Transverse colon (tissue), 4 donors: Measurements from ENCODE around the gene GRM1. TPM values are rescaled to one million over a fixed set of nuclear protein-coding genes. Genes with fewer than 3 reads are reported as not detected.

ENCODE experiments used
- DNase-seq: peaks from one replicate; pipeline ENCODE4 v3.0.0-alpha.2; 2019
- H3K27ac ChIP-seq, 4 donors: fragments of 200-600 bp; sonication (generic); 2 replicates each; pipeline ENCODE4 v1.5.1; 2016 to 2018; ENCODE audit warnings: inconsistent platforms in 4 of 4
- H3K27me3 ChIP-seq: fragments of 200-600 bp; sonication (generic); 2 replicates; pipeline ENCODE4 v1.5.1; 2017; ENCODE audit warnings: inconsistent platforms
- H3K36me3 ChIP-seq, 4 donors: fragments of 200-600 bp; sonication (generic); 2 replicates each; pipeline ENCODE4 v1.5.1; 2017 to 2019; ENCODE audit warnings: inconsistent platforms in 4 of 4
- H3K4me1 ChIP-seq, 4 donors: fragments of 200-600 bp; sonication (generic); 2 replicates each; pipeline ENCODE4 v1.5.1; 2017 to 2020; ENCODE audit warnings: inconsistent platforms in 4 of 4
- H3K4me3 ChIP-seq, 4 donors: fragments of 200-600 bp; sonication (generic); 1 replicate in 1 of 4; 2 replicates in 3 of 4; pipeline versions ENCODE4 v1.5.1 to v1.6.1; 2017 to 2019; ENCODE audit warnings: inconsistent platforms in 4 of 4
- H3K9me3 ChIP-seq, 2 donors: fragments of 200-600 bp; sonication (generic); 2 replicates each; pipeline ENCODE4 v1.5.1; 2017 to 2019; ENCODE audit warnings: inconsistent platforms in 2 of 2
- EP300 ChIP-seq: sonication (generic); formaldehyde crosslinking; IDR thresholded peaks from one replicate; pipeline ENCODE4 v1.6.1; 2017; ENCODE audit warnings: antibody characterized with exemption, low read depth
- POLR2A ChIP-seq: fragments of 450-650 bp; IDR thresholded peaks from one replicate; pipeline ENCODE4 v1.6.1; 2016; ENCODE audit warnings: antibody characterized with exemption, mild to moderate bottlenecking, moderate library complexity
- POLR2AphosphoS5 ChIP-seq, 3 donors: sonication (generic); formaldehyde crosslinking; IDR thresholded peaks; one replicate each; pipeline ENCODE4 v1.6.1; 2016; ENCODE audit warnings: antibody characterized with exemption in 3 of 3
- WGBS, 2 donors: methylation state at CpG; one replicate each; pipeline ENCODE4 v1.1.5; 2018; ENCODE audit warnings: low coverage in 1 of 2; 5-methylcytosine and 5-hydroxymethylcytosine counted together
- in situ Hi-C, 4 donors: fragments of 200-750 bp; cut with MboI; loops; one replicate each; pipeline versions ENCODE4 v1.15.0 to v1.15.1; 2017; ENCODE audit warnings: low sequenced_read_pairs in 3 of 4, low pct_ligation_motif_present in 1 of 4, low pct_unique_long_range_greater_than_20kb in 1 of 4
- intact Hi-C: fragments of 100-400 bp; cut with DNase I; formaldehyde crosslinking; loops from one replicate; pipeline ENCODE4 v1.15.1; 2023; ENCODE audit warnings: low total_unique reads
- total RNA-seq, 4 donors: library from RNA; depleted of rRNA; stranded (reverse); fragments of >200 nt; gene quantifications; one replicate each; pipeline ENCODE4 v1.1.0, GENCODE V29; 2016
- TF ChIP-seq, protein P1 (sequence below), 5 experiments: fragments of 200-600 bp in 3 of 5; fragments of 450-650 bp in 2 of 5; sonication (generic) in 3 of 5; IDR thresholded peaks; 1 replicate in 2 of 5; 2 replicates in 3 of 5; pipeline ENCODE4 v1.5.1; 2016 to 2017; ENCODE audit warnings: antibody characterized with exemption in 5 of 5, inconsistent platforms in 3 of 5, mild to moderate bottlenecking in 2 of 5, moderate library complexity in 1 of 5

The GRM1 gene
- total RNA-seq, 4 donors from 2014 or later = 0.16 TPM; not detected in 3

DNA sequence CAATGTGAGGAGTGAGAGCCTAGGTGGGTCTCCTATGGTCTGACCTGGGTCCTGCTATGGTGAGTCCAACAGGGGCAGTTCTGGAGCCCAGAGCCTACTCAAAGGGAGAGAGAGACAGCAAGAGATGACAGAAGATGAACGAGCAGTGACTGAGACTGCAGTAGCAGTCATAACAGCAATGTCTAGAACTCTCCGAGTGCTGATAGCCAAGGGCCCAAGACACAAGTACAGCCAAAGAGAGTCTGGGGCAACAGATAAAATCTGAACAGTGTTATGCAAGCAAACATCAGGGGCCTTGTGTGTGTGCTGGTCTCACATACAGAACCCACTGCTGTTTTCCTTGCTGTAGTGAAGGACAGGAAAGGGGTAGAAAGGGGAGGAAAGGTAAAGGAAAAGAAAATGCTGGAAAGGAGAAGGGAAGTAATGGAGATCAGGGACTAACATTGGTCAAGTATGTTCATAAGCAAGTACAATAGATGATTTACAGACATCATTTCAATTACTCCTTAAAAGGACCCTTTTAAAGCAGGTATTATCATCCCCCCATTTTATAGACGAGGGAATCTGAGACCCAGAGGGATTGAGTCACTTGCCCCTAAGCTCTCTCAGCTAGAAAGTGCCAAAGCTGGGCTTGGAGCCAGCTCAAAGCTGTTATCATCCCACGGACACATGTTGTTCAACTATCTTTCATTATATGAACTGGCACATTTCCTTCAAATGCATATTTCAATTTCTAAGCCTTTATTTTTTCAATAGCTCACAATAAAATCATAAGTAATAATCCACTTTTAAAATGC, 332.5 kb downstream of the GRM1 start:
- Histone ChIP-seq H3K27ac (no peak overlapping the region), H3K4me1 (peaks cover 0 to 11% (median 3%) of the 10 kb centered on the region in 4 donors), H3K36me3 (no peaks in the 10 kb centered on the region), H3K4me3 (no peak overlapping the region), H3K27me3 (no peaks in the 10 kb centered on the region), H3K9me3 (no peaks in the 10 kb centered on the region)
- WGBS, 2 donors = 15 to 52% methylated on average over 2 to 4 of the region's 4 CpGs
- no peak for TF ChIP-seq EP300
- no peak for TF ChIP-seq POLR2AphosphoS5 (IDR thresholded peaks at IDR 0.05)
- TF ChIP-seq POLR2A = no peak
- TF ChIP-seq, protein P1, sequence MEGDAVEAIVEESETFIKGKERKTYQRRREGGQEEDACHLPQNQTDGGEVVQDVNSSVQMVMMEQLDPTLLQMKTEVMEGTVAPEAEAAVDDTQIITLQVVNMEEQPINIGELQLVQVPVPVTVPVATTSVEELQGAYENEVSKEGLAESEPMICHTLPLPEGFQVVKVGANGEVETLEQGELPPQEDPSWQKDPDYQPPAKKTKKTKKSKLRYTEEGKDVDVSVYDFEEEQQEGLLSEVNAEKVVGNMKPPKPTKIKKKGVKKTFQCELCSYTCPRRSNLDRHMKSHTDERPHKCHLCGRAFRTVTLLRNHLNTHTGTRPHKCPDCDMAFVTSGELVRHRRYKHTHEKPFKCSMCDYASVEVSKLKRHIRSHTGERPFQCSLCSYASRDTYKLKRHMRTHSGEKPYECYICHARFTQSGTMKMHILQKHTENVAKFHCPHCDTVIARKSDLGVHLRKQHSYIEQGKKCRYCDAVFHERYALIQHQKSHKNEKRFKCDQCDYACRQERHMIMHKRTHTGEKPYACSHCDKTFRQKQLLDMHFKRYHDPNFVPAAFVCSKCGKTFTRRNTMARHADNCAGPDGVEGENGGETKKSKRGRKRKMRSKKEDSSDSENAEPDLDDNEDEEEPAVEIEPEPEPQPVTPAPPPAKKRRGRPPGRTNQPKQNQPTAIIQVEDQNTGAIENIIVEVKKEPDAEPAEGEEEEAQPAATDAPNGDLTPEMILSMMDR (IDR thresholded peaks at IDR 0.05) = no peak
- in situ Hi-C loops = no loop called here
- DNase-seq = no peak
- intact Hi-C loops = no loop called here

DNA sequence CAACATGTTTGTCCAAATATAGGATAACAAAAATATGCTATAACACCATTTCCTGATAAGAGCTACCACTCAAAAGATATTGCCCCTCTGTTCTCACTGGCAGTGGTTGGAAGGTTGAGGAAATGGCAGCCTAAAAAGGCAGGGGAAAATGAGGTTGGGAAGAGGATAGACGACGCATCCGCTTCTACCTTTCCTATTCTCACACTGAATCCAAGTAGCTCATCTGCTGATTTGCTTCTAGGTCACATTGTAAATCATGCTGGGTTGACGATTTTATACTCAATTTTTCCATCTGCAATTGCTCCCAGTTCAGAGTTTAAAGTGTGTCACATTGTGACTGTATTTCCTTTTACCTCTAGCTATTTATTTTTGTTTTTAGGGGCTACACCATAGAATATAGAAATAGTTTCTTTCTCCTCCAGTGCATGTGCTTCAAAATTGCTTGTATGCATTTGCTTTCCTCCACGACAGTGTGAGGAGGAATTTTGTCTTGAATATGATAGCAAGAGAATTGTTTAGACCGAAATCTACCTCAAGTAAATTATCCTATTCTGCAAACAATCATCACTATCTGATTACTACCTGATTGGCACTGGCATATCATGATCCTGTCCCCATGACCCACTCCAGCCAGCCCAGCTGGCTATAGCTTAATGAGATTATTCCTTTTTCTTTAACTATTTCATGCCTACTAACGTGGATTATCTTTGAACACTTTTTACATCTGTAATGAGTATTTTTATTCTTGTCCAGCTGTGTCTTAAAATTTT, 335.2 kb downstream of the GRM1 start:
- H3K36me3 ChIP-seq = no peaks in the 10 kb centered on the region
- no peaks in the 10 kb centered on the region for H3K9me3 ChIP-seq
- H3K4me3 ChIP-seq = no peak overlapping the region
- in situ Hi-C loops (no loop called here), intact Hi-C loops (no loop called here)
- peaks cover 0 to 11% (median 3%) of the 10 kb centered on the region in 4 donors for H3K4me1 ChIP-seq
- H3K27ac ChIP-seq = no peak overlapping the region
- no peaks in the 10 kb centered on the region for H3K27me3 ChIP-seq
- DNase-seq = no peak
- 66 to 78% methylated on average over 7 of the region's 7 CpGs for WGBS, 2 donors
- TF ChIP-seq, protein P1 (IDR thresholded peaks at IDR 0.05) = no peak
- TF ChIP-seq POLR2AphosphoS5 (IDR thresholded peaks at IDR 0.05) = no peak
- no peak for TF ChIP-seq POLR2A
- TF ChIP-seq EP300 = no peak

DNA sequence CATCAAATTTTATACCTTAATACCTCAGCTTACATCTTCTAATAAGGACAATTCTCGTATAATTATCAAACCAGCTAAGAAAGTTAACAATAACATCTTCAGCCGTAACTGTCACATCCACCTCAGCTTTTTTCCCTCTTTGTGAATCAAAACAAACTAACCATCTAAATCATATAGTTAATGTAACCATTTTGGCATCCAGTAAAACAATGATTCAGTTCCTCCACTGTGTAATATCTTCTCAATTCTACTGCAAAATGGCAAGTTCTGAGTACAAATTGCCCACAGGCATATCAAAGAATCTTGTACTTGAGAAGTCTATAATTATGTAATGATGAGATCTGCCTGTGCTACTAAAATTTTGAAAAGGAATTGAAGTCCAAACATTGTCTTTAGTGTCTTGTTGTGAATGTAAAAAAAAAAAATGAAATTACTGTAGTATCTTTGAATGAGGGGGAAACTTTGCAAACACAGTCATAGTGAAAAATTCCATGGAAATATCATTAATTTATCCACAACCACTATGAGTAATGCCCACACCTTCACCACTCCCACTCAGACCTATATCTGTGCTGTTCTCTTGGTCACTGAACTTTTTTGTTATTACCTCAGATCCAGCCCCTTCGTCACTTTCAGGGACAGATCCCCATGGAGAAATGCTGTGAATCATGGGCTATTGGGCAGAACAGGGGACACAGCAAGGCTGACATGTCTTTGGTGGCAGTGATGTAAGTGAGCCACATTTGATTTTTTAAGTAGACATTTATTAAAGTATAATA, 336.1 kb downstream of the GRM1 start:
- Histone ChIP-seq H3K36me3 (no peaks in the 10 kb centered on the region), H3K4me3 (no peak overlapping the region), H3K4me1 (peaks cover 0 to 11% (median 3%) of the 10 kb centered on the region in 4 donors), H3K27me3 (no peaks in the 10 kb centered on the region), H3K9me3 (no peaks in the 10 kb centered on the region), H3K27ac (no peak overlapping the region)
- intact Hi-C loops = no loop called here
- WGBS, 2 donors = 71 to 81% methylated on average over 3 of the region's 3 CpGs
- DNase-seq = no peak
- TF ChIP-seq EP300 = no peak
- TF ChIP-seq POLR2AphosphoS5 (IDR thresholded peaks at IDR 0.05) = no peak
- TF ChIP-seq, protein P1 (IDR thresholded peaks at IDR 0.05) = no peak
- no peak for TF ChIP-seq POLR2A
- in situ Hi-C loops = no loop called here

DNA sequence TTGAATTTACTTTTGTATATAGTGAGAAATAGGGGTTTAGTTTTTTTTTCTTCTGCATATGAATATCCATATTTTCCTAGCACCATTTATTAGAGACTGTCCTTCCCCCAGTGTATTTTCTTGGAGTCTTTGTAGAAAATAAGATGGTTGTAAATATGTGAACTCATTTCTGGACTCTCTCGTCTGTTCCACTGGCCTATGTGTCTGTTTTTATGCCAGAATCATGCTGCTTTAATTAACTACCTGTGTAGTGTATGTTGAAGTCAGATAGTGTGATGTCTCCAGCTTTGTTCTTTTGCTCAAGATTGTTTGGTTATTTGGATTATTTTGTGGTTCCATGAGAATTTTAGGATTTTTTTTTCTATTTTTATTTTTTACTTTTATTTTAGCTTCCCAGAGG, 338.2 kb downstream of the GRM1 start:
- H3K9me3 ChIP-seq = no peaks in the 10 kb centered on the region
- H3K4me3 ChIP-seq = no peak overlapping the region
- no peaks in the 10 kb centered on the region for H3K27me3 ChIP-seq
- in situ Hi-C loops = no loop called here
- no peak for DNase-seq
- H3K4me1 ChIP-seq = peaks cover 0 to 3% (median under 1%) of the 10 kb centered on the region in 4 donors
- 81% methylated on average over 1 of the region's 1 CpG; no CpG with 5 or more reads in 1 of the 2 donors for WGBS, 2 donors
- no peak for TF ChIP-seq POLR2A
- TF ChIP-seq EP300 = no peak
- no peak for TF ChIP-seq POLR2AphosphoS5 (IDR thresholded peaks at IDR 0.05)
- TF ChIP-seq, protein P1 (IDR thresholded peaks at IDR 0.05) = no peak
- H3K36me3 ChIP-seq = no peaks in the 10 kb centered on the region
- H3K27ac ChIP-seq = no peak overlapping the region
- intact Hi-C loops = no loop called here
